ENCODE data around the gene CLEC5A. TPM values are rescaled to one million over a fixed set of nuclear protein-coding genes. Genes with fewer than 3 reads are reported as not detected.

Gene CLEC5A
- total RNA-seq, 1 experiment from 2014 or later, result not detected

GRCh38 chr7:141992156-141992555, 45.4 kb upstream of the CLEC5A start:
- ChIA-PET CTCF (no interaction called here), POLR2A (no interaction called here)
- intact Hi-C loops (cut with micrococcal nuclease; ENCODE audit: unreplicated experiment), result no loop called here
- BruUV-seq (replicated peaks), result no TSS peak
- no peak for ATAC-seq
- Histone ChIP-seq H3K4me3 (ENCODE audit: low read depth in 2 of 2, low read length in 2 of 2) (no peak overlapping the region), H3K27ac (ENCODE audit: low read length) (no peak overlapping the region), H3K4me1 (ENCODE audit: control insufficient read depth, insufficient read depth, low read length) (no peaks in the 10 kb centered on the region), H3K36me3 (ENCODE audit: control insufficient read depth, insufficient read depth, low read length) (no peaks in the 10 kb centered on the region), H3K9me3 (ENCODE audit: control insufficient read depth, insufficient read depth, low read depth, low read length) (no peaks in the 10 kb centered on the region), H3K27me3 (ENCODE audit: control insufficient read depth, insufficient read depth, low read length) (no peaks in the 10 kb centered on the region)
- DNase-seq (ENCODE audit: low read depth, low spot score), result no peak
- in situ Hi-C loops (cut with HindIII; ENCODE audit: low pct_unique_long_range_greater_than_20kb, low sequenced_read_pairs), result no loop called here
- TF ChIP-seq CTCF (IDR thresholded peaks at IDR 0.05) (no peak), REST (IDR thresholded peaks at IDR 0.05; ENCODE audit: insufficient read depth in 1 of 2, low read depth in 2 of 2, low read length in 1 of 2) (no peak), POLR2AphosphoS5 (IDR thresholded peaks at IDR 0.05; ENCODE audit: low read depth, low read length) (no peak), TCF7L2 (IDR thresholded peaks at IDR 0.05; ENCODE audit: low read depth, low read length) (no peak), SIN3A (IDR thresholded peaks at IDR 0.05; ENCODE audit: borderline replicate concordance, insufficient read depth, low read depth, low read length) (no peak)

GRCh38 chr7:141991140-141991539, 44.4 kb upstream of the CLEC5A start:
- Histone ChIP-seq H3K27me3 (ENCODE audit: control insufficient read depth, insufficient read depth, low read length) (no peaks in the 10 kb centered on the region), H3K27ac (ENCODE audit: low read length) (no peak overlapping the region), H3K9me3 (ENCODE audit: control insufficient read depth, insufficient read depth, low read depth, low read length) (no peaks in the 10 kb centered on the region), H3K4me3 (ENCODE audit: low read depth in 2 of 2, low read length in 2 of 2) (no peak overlapping the region), H3K36me3 (ENCODE audit: control insufficient read depth, insufficient read depth, low read length) (no peaks in the 10 kb centered on the region), H3K4me1 (ENCODE audit: control insufficient read depth, insufficient read depth, low read length) (no peaks in the 10 kb centered on the region)
- BruUV-seq (replicated peaks), result no TSS peak
- intact Hi-C loops (cut with micrococcal nuclease; ENCODE audit: unreplicated experiment) (no loop called here), in situ Hi-C loops (cut with HindIII; ENCODE audit: low pct_unique_long_range_greater_than_20kb, low sequenced_read_pairs) (no loop called here)
- no peak for DNase-seq (ENCODE audit: low read depth, low spot score)
- ChIA-PET POLR2A (no interaction called here), CTCF (no interaction called here)
- ATAC-seq, result no peak
- TF ChIP-seq SIN3A (IDR thresholded peaks at IDR 0.05; ENCODE audit: borderline replicate concordance, insufficient read depth, low read depth, low read length) (no peak), POLR2AphosphoS5 (IDR thresholded peaks at IDR 0.05; ENCODE audit: low read depth, low read length) (no peak), REST (IDR thresholded peaks at IDR 0.05; ENCODE audit: insufficient read depth in 1 of 2, low read depth in 2 of 2, low read length in 1 of 2) (no peak), CTCF (IDR thresholded peaks at IDR 0.05) (no peak), TCF7L2 (IDR thresholded peaks at IDR 0.05; ENCODE audit: low read depth, low read length) (no peak)
